HS-5 (cell line): ENCODE data around the gene OR52L1.
"Not testable (repeated sequence)": the region's sequence is repeated elsewhere in the genome, so short reads cannot be mapped to it uniquely, and the experiment has no call there.

Source experiments
- DNase-seq: peaks from one replicate; pipeline ENCODE4 v3.0.0-alpha.2; 2012; ENCODE audit warnings: low read depth

The OR52L1 gene

GRCh38 chr11:5986885-5987284 is at the start of gene OR52L1:
TSS of gene OR52L1 (minus strand) at chr11:5986985. CDS start at chr11:5986930, 55 bp downstream.
- DNase-seq: no peak

- no peak for DNase-seq
Measured at GRCh38 chr11:6030708-6031405, 44.1 kb upstream of the OR52L1 start, which contains the start of gene OR56A1. TSS of gene OR56A1 (minus strand) at chr11:6030758. CDS start at chr11:6027692, 3,066 bp downstream.

- DNase-seq: peak; percentile 15
Measured at GRCh38 chr11:6027501-6027900, 40.7 kb upstream of the OR52L1 start.

GRCh38 chr11:6025056-6025455 is 38.3 kb upstream of the OR52L1 start:
- DNase-seq: no peak

DNA sequence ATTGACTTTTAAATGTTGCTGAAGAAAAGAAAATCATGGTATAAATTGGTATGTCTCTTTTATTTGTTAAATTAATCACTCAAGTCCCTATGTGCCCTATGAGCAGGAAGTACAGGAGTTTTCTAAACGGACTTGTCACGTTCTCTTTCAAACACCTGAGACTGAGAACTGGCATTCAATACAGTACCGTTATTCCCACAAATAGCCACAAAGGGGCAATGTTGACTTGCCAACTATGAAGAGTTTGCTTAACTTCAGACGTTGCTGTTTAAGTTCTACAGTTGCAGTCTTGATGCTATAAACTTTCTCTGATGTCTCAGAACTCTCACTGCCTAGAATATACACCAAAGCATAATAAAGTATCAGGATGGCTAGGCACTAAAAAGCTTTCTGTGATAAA is 36.2 kb upstream of the OR52L1 start:
- DNase-seq: peak; percentile 14

- DNase-seq: no peak
Measured at GRCh38 chr11:6013042-6013441, 26.3 kb upstream of the OR52L1 start.

GRCh38 chr11:6012035-6012668 is 25.4 kb upstream of the OR52L1 start:
- DNase-seq: no peak

- DNase-seq: no peak
Measured at GRCh38 chr11:6006846-6007245, 20.1 kb upstream of the OR52L1 start, which contains the start of gene OR56A4. TSS of gene OR56A4 (minus strand) at chr11:6006946. CDS start at chr11:6002992, 3,954 bp downstream.

DNA sequence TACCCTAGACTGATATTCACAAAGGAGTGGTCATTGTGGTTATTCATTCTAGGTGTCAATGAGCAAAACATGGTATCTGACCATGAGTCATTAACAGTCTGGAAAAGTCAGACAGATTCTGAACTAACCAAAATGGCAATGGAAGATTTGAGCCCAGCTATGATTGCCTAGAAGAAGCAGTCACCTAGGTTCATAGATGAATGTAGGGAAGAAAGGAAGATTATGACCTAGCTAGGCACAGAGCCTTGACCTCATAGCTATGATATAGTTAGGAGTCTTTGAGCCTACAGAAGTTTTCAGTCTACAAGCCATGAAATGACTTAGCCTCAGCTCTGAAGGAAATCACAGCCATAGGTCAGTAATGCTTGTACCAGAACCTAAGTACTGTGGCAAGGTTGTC is 19.6 kb upstream of the OR52L1 start:
- no peak for DNase-seq

- no peak for DNase-seq
Measured at GRCh38 chr11:6002202-6002699, 15.5 kb upstream of the OR52L1 start.

DNA sequence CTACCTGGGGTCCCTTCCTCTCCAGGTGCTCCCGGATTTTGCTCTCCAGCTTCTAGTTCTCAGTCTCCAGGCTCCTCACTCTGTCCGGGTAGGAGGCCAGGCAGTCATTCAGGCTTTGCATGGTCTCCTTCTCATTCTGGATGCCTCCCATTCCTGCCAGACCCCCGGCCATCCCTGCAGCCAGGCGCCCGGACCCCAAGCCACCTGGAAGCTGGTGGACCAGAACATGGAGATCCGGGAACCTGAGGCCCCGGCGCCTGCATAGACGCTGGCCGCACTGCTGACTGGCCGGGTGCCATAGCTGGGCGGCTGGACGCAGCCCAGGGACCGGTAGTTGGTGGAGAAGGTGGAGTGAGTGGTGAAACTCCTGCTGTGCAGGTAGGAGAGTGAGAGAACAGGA is 8.0 kb upstream of the OR52L1 start:
- no peak for DNase-seq

- DNase-seq: peak; percentile 4
Measured at GRCh38 chr11:5992604-5993251, 5.9 kb upstream of the OR52L1 start.

DNA sequence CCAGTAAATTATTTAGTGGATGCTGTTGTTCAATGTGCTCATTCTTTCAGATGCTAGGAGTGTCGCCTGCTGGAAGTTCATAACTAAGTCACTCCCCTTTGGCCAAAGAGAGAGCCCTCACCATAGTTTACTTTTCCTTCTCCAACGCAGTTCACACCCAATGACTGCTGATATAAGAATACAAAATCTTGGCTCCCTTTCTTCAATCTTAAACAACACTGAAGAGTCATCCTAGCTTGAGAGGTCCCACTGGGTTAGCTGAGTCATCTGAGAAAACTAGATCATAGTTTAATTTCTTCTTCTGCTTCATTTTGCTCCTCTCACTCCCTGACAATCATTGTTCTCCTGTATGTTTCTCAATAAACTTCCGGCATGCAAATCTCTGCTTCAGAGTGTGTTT is 5.4 kb upstream of the OR52L1 start:
- DNase-seq: peak; percentile 6

DNA sequence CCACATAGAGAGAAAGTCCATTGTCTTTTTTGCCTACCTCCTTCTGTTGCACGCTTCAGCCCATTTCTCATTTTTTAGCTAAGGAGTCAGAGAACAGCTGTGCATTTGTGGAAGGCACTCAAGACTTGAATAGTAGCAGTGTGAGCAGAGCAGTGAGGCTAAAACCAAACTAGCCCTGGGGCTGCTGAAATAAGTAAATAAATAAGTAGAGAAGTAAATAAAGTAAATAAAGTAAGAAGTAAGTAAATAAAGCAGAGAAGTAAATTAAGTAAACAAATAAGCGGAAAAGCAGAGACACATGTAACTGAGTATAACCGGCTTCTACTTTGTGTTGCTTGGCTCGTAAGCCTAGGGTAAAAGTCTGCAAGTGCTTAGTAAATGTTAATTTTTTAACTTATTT is 2.4 kb upstream of the OR52L1 start:
- DNase-seq: no peak

DNA sequence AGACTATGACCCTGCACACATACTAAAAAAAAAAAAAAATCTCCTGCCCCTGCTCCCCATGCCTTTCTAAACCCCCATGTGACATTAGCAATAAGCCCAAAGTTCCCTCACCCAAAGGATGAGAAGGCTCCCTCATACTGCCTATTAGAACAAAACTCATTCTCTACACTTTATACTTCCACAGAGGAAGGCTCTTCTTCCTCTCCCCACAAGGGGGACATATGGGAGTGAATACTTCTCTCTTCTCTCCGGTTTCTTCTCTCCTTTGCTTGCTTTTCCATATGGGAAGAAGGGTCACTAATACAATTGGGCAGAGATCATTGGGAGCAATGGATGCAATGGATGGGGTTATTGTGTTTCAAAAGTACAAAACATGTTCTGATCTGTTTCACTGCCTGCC is 3.3 kb downstream of the OR52L1 start:
- DNase-seq: no peak

GRCh38 chr11:5973530-5973929 is 13.3 kb downstream of the OR52L1 start:
- no peak for DNase-seq

- no peak for DNase-seq
Measured at GRCh38 chr11:5968394-5968793, 18.4 kb downstream of the OR52L1 start, which contains the start of gene OR56A5. TSS of gene OR56A5 (minus strand) at chr11:5968494. CDS start at chr11:5968494, 0 bp downstream.

GRCh38 chr11:5967708-5968107 is 19.1 kb downstream of the OR52L1 start:
- DNase-seq: peak; percentile 9

DNA sequence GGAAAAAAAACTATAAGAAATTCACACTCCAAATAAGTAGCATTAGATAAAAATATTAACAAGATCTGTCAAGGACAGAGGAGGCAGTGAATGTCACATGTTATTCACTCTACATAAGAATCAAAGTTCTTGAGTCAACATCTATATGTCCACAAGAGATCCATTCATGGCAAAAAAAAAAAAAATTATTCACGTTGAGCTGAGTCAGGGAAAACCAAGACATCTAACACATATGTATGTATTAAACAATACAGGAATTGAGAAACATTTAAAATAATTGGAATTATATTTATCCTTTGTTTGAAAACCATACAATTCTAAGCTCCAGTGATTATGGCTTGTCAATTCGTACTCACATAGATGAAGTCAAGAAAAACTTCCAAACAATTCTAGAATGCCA is 19.8 kb downstream of the OR52L1 start:
- DNase-seq: no peak

DNA sequence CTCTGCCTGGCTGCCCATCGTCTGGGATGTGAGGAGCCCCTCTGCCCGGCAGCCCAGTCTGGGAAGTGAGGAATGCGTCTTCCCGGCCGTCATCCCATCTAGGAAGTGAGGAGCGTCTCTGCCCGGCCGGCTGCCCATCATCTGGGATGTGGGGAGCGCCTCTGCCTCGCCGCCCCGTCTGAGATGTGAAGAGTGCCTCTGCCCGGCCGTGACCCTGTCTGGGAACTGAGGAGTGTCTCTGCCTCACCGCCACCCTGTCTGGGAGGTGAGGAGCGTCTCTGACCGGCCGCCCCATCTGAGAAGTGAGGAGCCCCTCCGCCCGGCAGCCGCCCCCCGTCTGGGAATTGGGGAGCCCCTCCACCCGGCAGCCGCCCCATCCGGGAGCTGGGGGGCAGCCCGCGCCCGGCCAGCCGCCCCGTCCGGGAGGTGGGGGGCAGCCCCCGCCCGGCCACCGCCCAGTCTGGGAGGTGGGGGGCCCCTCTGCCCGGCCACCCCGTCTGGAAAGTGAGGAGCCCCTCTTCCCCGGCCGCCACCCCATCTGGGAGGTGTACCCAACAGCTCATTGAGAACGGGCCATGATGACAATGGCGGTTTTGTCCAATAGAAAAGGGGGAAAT is 26.0 kb downstream of the OR52L1 start:
- not testable (repeated sequence) for DNase-seq

GRCh38 chr11:5955586-5955985 is 31.2 kb downstream of the OR52L1 start:
- DNase-seq: no peak

GRCh38 chr11:5941951-5942350 is 44.8 kb downstream of the OR52L1 start, which contains the start of gene OR56A3:
TSS of gene OR56A3 (plus strand) at chr11:5942251. CDS start at chr11:5947347, 5,096 bp downstream.
- DNase-seq: no peak
